HG03558 (cell line): ENCODE measurements around the gene DGKI.

ENCODE experiments used
- ATAC-seq: cut with Tn5 transposase; IDR thresholded peaks from one replicate; pipeline ENCODE4 v1.9.1; 2021; ENCODE audit warnings: moderate number of reproducible peaks; ENCODE audit not compliant: unreplicated experiment; ENCODE audit errors: extremely low read depth

The DGKI gene

GRCh38 chr7:137407078-137407477 lies 439.7 kb downstream of the DGKI start:
- ATAC-seq = no peak

GRCh38 chr7:137404660-137405317 lies 442.0 kb downstream of the DGKI start:
- ATAC-seq = no peak

GRCh38 chr7:137403353-137403695 lies 443.4 kb downstream of the DGKI start:
- ATAC-seq = no peak

- no peak for ATAC-seq
Measured at GRCh38 chr7:137402536-137403352, 444.0 kb downstream of the DGKI start.

GRCh38 chr7:137399827-137400823 lies 446.6 kb downstream of the DGKI start:
- no peak for ATAC-seq

- ATAC-seq = no peak
Measured at GRCh38 chr7:137396051-137396450, 450.7 kb downstream of the DGKI start.

GRCh38 chr7:137395420-137395819 lies 451.4 kb downstream of the DGKI start:
- no peak for ATAC-seq

- no peak for ATAC-seq
Measured at GRCh38 chr7:137393570-137393969, 453.2 kb downstream of the DGKI start.

- ATAC-seq = no peak
Measured at GRCh38 chr7:137390076-137390475, 456.7 kb downstream of the DGKI start.

- ATAC-seq = no peak
Measured at GRCh38 chr7:137388916-137389315, 457.9 kb downstream of the DGKI start.

GRCh38 chr7:137386966-137387365 lies 459.8 kb downstream of the DGKI start:
- no peak for ATAC-seq

- ATAC-seq = no peak
Measured at GRCh38 chr7:137381045-137381444, 465.7 kb downstream of the DGKI start.

GRCh38 chr7:137373507-137373906 lies 473.3 kb downstream of the DGKI start:
- ATAC-seq = no peak

GRCh38 chr7:137371616-137372015 lies 475.2 kb downstream of the DGKI start:
- ATAC-seq = no peak

- no peak for ATAC-seq
Measured at GRCh38 chr7:137366995-137367394, 479.8 kb downstream of the DGKI start.

GRCh38 chr7:137363683-137364082 lies 483.1 kb downstream of the DGKI start:
- no peak for ATAC-seq

GRCh38 chr7:137360087-137360679 lies 486.6 kb downstream of the DGKI start:
- ATAC-seq = no peak

GRCh38 chr7:137354961-137355360 lies 491.8 kb downstream of the DGKI start:
- ATAC-seq = no peak

- no peak for ATAC-seq
Measured at GRCh38 chr7:137354396-137354795, 492.4 kb downstream of the DGKI start.

- no peak for ATAC-seq
Measured at GRCh38 chr7:137351941-137352340, 494.8 kb downstream of the DGKI start.
